GM19467 (cell line): Measurements from ENCODE around the gene TNFRSF18.

Experiments used
- ATAC-seq: cut with Tn5 transposase; IDR thresholded peaks from one replicate; pipeline ENCODE4 v1.9.1; 2021; ENCODE audit warnings: mild to moderate bottlenecking, moderate library complexity; ENCODE audit not compliant: unreplicated experiment

The TNFRSF18 gene

DNA sequence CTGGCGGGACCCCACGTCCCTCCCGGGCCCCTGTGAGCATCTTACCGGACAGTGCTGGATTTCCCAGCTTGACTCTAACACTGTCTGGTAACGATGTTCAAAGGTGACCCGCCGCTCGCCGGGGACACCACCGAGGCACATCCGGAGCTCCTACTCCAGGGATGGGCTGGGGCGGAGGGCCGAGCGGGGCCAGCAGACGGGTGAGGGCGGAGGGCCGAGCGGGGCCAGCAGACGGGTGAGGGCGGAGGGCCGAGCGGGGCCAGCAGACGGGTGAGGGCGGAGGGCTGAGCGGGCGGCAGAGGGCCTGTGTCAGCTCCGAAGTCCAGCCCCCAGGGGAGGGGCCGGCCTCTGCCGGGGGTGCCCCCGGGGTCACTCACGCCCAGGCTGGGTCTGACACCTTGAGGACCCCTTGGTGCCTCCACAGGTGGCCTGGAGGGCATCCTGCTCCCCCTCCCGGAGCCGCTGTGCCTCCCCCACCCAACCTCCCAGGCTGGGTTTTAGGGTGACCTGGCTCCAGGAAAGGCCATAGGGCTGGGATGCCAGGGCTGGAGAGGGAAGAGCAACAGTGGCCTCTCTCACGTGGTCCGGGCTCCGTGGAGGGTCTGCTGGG lies 38.4 kb downstream of the TNFRSF18 start:
- no peak for ATAC-seq

DNA sequence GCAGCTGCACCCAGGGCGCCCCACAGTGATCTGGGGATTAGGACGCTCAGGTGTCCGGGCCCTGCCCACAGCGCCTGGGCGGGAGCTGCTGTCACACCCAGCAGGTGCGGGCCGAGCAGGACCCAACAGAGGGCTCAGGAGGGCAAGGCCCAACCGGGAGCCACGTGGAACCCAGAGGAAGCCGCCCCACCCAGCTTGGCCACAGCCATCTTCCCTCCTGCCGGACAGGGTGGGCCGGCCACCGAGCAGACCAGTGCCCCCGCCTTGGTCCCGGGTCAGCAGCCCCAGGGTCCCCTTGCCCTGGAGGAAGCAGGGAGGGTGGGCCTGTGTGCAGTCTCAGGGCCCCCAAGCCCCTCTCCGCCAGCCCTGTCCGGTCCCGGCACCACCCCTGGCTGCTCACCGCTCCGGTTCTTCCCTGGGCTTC lies 39.0 kb downstream of the TNFRSF18 start:
- no peak for ATAC-seq

- no peak for ATAC-seq
Observed at GRCh38 chr1:1166642-1167397, 39.6 kb downstream of the TNFRSF18 start.

DNA sequence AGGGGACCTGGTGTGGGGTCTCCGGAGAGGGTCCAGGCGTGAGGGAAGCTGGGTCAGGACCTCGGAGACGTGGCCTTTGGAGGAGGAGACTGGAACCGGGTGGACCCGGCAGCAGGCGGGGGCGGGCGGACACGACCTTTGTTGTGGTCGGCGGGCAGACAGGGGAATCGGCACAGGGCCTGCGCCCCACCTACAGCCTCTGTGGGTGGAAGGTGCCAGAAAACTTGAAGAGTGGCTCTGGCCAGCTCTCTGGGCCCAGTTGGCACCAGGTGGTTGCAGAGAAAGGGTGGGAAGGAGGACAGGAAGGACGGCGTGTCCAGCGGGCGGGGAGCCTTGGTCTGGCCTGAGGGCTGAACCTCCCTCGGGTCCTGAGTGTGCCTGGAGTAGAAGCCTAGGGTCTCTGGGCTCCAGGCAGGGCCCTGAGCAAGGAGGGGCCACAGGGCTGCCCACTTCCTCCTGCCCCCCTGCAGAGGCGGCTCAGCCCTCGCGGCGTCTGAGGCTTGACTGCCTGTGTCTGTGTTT lies 40.4 kb downstream of the TNFRSF18 start:
- no peak for ATAC-seq

- no peak for ATAC-seq
Observed at GRCh38 chr1:1165485-1165884, 40.9 kb downstream of the TNFRSF18 start.

DNA sequence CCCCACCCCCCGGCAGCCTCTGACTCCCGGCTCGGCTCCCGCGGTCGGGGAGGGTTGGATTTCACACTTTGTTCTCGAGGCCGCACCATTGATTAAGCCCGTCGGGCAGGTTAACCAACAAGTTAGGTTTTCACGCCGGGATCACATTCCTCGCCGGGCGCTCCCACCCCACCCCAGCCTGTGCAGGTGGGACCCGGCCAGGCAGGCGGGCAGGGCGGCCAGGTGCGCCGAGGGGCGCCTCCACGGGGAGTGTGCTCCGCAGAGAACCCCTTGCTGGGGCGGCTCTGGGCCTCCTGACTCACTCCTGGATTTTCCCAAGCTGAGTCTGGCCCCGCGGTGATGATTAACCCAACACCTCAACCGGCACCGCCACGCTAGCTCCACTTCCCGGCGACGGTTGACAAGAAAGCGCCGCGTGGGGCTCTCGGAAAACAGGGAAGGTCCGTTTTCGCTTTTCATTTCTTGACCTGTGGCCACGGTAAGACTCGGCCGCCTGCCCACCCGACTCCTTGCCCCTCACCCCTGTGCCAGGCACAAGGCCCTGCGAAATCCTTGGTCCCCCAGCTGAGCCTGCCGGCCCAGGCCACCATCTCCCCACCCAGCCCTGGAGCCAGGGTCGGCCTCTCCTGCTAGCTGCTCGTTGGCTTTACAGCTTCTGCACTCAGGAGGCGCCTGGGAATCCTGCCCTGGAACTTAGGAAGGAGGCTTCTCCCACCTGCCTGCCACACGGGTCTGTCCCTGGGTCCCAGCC lies 41.5 kb downstream of the TNFRSF18 start:
- ATAC-seq: no peak

DNA sequence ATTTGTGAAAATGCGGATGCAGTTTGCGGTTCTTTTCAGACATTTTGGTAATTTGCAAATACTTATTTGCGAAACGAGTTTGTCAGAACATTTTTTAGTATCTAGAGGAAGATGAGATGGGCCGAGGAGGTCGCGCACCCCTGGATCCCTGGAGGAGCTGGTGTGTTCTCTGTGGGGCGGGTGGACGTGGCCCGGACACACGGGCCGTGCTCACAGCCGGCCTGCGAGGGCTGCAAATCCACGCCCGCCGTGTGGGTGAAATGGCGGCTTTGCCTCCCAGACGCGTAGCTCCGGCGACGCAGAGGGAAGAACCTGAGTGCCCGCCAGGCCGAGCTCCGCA lies 42.1 kb downstream of the TNFRSF18 start:
- no peak for ATAC-seq

GRCh38 chr1:1163538-1164070 lies 42.8 kb downstream of the TNFRSF18 start:
- no peak for ATAC-seq

DNA sequence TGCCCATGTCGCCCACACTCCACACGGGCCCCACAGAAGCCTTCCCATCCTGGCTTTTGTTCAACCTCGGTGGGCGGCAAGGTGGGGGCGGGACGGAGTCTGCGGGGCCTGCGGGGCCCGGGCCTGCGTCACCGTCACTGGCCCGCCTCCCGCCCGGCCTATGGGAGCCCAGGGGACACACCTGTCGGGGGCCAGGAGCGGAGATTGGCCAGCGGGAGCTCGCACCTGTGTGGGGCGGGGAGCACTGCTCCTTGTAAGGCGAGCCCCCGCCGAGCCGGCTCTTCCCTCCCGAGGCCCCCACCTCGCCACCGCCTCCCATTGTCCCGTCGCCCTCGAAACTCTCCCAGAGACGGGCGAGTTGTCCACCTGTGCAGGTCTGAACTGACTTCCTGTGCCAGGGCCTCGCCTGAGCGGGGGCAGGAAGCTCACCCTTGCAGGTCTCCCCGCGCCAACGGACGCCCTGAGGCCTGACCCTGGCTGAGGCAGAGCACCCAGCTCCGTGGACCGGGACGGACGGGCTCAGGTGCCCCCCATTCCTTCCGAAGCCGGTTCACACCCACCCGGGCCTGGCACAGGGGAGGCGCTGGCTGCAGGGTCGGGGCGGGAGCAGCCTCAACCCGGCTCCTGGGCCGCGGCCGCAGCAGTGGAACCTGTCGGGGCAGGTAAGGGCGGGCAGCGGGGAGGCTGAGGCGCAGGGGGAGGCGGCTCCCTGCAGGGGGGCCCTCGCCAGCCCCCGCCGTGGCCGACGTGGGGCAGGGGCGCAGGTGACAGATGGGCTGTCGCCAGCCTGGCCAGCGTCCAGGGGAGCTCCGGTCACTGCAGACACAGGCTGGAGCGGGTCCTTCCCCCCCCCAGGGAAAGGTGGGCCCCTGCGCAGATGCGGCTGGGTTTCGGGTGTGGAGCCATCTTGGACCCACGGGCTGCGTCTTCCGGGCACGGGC lies 43.5 kb downstream of the TNFRSF18 start:
- ATAC-seq: no peak

GRCh38 chr1:1161683-1162079 lies 44.7 kb downstream of the TNFRSF18 start:
- no peak for ATAC-seq

DNA sequence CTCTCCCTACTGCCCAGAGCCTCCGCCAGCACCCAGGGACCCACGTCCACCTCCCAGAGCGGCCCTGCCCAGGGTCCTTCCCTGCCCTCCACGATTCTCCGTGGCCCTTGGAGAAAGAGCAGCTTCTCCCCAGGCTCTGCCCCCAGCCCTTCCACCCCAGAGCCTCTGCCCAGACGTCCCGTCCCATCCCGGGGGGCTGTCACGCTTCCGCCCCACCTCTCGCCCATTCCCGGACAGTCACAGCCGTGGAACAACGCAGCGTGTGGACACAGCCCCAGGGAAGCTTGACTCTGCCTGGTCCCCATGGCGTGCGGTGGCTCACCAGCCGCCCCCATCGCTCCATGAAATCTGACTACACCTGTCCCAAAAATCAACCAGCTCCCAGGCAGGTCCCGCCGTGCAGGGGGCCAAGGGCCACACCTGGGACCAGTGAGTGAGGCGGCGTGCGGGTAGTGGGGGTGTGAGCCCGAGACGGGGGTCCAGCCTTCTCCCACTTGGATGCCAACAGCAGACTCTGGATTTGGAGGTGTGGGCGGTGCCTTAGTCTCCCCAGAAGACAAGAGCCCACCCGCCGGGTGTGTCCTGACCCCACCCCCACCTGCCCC lies 45.2 kb downstream of the TNFRSF18 start:
- ATAC-seq: no peak

GRCh38 chr1:1160281-1160930 lies 46.0 kb downstream of the TNFRSF18 start:
- ATAC-seq: no peak

DNA sequence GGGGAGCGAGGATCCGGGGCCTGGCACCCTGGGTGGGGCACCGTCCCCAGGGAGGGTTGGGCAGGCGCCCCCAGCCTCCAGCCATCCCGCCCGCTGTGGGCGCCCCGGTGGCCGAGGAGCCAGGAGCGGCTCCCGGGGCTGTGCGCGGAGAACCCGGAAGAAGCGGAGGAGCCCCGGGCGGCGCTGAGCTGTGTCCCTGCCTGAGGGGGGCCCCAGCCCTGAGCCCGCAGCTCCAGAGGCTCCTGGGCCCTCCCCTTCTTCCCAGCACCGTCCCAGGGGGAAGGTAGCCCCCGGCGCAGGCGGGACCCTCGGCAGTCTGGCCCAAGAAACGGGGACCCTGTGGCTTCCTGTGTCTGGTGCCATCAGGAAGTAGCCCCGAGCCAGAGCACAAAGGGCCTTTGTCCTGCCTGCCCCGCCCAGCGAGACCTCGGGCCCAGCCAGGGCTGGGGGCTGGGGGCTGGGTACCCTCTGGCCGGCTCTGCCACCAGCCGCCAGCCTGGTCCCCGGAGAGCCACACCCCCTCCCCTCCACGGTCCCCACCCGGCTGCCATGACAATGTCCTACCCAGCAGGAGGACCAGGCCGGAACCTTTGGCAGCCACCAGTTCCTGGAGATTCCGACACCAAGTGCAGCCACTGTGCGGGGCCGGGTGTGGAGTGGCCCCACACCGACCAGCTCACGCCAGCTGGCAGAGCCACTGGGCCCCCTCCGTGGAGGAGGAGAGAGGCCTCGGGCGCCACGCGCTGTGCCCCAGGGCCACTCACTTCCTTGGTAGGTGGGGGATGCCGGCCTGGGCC lies 48.3 kb downstream of the TNFRSF18 start:
- no peak for ATAC-seq

- no peak for ATAC-seq
Observed at GRCh38 chr1:1157426-1157913, 48.9 kb downstream of the TNFRSF18 start.

GRCh38 chr1:1157033-1157365 lies 49.4 kb downstream of the TNFRSF18 start:
- ATAC-seq: no peak

GRCh38 chr1:1156140-1157032 lies 50.0 kb downstream of the TNFRSF18 start:
- ATAC-seq: no peak

DNA sequence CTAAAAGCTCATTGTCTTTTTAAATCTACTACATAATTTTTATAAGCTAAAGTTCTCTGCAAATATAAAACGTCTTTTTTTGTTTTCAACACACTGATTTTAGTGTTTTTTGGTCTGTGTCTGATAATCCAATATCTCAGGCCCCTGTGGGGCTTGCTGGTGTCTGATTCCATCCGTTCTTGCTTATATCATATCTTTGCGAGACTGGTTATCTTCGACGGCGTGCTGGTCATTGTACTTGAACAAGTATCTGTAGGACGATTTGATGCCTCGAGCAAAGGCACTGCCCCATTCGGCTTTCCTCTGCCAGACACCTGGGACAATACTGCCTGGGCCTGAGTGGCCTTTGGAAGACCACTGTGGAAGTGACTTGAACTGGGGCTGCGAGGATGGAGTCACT lies 51.1 kb downstream of the TNFRSF18 start:
- ATAC-seq: no peak

DNA sequence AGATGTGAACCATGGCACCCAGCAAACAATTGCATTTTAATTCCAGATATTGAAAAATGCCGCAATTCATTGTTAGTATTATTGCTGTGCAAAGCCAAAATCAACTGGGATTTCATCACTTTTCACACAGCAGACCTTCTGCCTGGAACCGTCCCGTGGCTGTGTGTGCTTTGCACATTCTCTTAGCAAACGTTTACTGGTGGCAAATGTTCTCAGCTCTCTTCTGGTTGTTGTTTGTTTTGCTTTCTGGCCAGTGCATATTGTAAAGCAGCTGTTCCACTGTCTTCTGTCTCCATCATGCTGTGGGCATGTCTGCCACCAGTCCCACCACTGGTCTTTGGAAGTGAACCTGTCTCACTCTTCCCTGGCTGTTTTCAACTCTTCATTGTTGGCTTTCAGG lies 52.5 kb downstream of the TNFRSF18 start:
- no peak for ATAC-seq
